ENCODE data around the gene FIZ1. TPM values are rescaled to one million over a fixed set of nuclear protein-coding genes. Genes with fewer than 3 reads are reported as not detected.

The FIZ1 gene
- polyA plus RNA-seq, 1 donor from 2014 or later = 7.4 TPM

DNA sequence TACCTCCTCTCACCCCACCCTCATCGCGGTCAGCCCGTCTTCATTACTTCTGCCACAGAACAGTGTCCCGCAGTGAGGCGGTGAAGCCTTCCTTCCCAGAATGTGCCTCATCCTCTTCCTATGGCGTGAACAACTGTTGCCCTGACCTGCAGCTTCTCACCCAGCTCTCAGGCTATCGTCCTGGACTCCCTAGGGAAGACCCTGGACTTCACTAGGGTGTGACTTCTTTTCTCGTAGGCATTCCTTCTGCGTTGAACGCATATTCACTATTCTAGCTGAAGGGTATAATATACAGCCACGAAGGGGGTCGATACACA lies 7.1 kb upstream of the FIZ1 start:
- H4K20me1 ChIP-seq (ENCODE audit: insufficient read depth) = no peaks in the 10 kb centered on the region
- no peaks in the 10 kb centered on the region for H3K9me2 ChIP-seq (ENCODE audit: insufficient read depth, low read length)
- peak overlapping the region; percentile 97 for H3K9ac ChIP-seq (ENCODE audit: low read length)
- H2AFZ ChIP-seq (ENCODE audit: low read depth, low read length) = no peak overlapping the region
- peaks cover 25% of the 10 kb centered on the region for H3K79me2 ChIP-seq (replicated peaks; ENCODE audit: insufficient read depth, low read length)
- no peak for TF ChIP-seq EZH2 (IDR thresholded peaks at IDR 0.05; ENCODE audit: borderline replicate concordance, insufficient read depth, low read length, poor library complexity, severe bottlenecking)
- TF ChIP-seq, protein P1, sequence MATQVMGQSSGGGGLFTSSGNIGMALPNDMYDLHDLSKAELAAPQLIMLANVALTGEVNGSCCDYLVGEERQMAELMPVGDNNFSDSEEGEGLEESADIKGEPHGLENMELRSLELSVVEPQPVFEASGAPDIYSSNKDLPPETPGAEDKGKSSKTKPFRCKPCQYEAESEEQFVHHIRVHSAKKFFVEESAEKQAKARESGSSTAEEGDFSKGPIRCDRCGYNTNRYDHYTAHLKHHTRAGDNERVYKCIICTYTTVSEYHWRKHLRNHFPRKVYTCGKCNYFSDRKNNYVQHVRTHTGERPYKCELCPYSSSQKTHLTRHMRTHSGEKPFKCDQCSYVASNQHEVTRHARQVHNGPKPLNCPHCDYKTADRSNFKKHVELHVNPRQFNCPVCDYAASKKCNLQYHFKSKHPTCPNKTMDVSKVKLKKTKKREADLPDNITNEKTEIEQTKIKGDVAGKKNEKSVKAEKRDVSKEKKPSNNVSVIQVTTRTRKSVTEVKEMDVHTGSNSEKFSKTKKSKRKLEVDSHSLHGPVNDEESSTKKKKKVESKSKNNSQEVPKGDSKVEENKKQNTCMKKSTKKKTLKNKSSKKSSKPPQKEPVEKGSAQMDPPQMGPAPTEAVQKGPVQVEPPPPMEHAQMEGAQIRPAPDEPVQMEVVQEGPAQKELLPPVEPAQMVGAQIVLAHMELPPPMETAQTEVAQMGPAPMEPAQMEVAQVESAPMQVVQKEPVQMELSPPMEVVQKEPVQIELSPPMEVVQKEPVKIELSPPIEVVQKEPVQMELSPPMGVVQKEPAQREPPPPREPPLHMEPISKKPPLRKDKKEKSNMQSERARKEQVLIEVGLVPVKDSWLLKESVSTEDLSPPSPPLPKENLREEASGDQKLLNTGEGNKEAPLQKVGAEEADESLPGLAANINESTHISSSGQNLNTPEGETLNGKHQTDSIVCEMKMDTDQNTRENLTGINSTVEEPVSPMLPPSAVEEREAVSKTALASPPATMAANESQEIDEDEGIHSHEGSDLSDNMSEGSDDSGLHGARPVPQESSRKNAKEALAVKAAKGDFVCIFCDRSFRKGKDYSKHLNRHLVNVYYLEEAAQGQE (IDR thresholded peaks at IDR 0.05; ENCODE audit: borderline replicate concordance) = no peak
- no peak for TF ChIP-seq RAD21 (conservative IDR thresholded peaks at IDR 0.05)
- TF ChIP-seq TAF1 (IDR thresholded peaks at IDR 0.05; ENCODE audit: low read depth) = no peak
- no peak for TF ChIP-seq POLR2AphosphoS5 (IDR thresholded peaks at IDR 0.05)
- TF ChIP-seq SMC3 (conservative IDR thresholded peaks at IDR 0.05; ENCODE audit: poor library complexity) = no peak
- TF ChIP-seq, protein P2, sequence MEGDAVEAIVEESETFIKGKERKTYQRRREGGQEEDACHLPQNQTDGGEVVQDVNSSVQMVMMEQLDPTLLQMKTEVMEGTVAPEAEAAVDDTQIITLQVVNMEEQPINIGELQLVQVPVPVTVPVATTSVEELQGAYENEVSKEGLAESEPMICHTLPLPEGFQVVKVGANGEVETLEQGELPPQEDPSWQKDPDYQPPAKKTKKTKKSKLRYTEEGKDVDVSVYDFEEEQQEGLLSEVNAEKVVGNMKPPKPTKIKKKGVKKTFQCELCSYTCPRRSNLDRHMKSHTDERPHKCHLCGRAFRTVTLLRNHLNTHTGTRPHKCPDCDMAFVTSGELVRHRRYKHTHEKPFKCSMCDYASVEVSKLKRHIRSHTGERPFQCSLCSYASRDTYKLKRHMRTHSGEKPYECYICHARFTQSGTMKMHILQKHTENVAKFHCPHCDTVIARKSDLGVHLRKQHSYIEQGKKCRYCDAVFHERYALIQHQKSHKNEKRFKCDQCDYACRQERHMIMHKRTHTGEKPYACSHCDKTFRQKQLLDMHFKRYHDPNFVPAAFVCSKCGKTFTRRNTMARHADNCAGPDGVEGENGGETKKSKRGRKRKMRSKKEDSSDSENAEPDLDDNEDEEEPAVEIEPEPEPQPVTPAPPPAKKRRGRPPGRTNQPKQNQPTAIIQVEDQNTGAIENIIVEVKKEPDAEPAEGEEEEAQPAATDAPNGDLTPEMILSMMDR (IDR thresholded peaks at IDR 0.05; ENCODE audit: poor library complexity, severe bottlenecking) = no peak
- no peak for TF ChIP-seq MXI1 (conservative IDR thresholded peaks at IDR 0.05; ENCODE audit: poor library complexity, severe bottlenecking)
- TF ChIP-seq EP300 (conservative IDR thresholded peaks at IDR 0.05; ENCODE audit: poor library complexity, severe bottlenecking) = no peak
- peaks cover 8% of the 10 kb centered on the region for H3K36me3 ChIP-seq (ENCODE audit: insufficient read depth, low read length)
- no peaks in the 10 kb centered on the region for H3K27me3 ChIP-seq (ENCODE audit: insufficient read depth, low read depth, low read length)
- no peaks in the 10 kb centered on the region for H3K9me3 ChIP-seq (ENCODE audit: low read length)
- no peaks in the 10 kb centered on the region for H3F3A ChIP-seq (ENCODE audit: insufficient read depth, low read length, poor library complexity, severe bottlenecking)
- H3K4me3 ChIP-seq (ENCODE audit: low read length) = peak overlapping the region; percentile 97
- peak overlapping the region; percentile 81 for H3K4me2 ChIP-seq (ENCODE audit: low read length)
- H3K27ac ChIP-seq (ENCODE audit: low read length) = peak overlapping the region; percentile 97

DNA sequence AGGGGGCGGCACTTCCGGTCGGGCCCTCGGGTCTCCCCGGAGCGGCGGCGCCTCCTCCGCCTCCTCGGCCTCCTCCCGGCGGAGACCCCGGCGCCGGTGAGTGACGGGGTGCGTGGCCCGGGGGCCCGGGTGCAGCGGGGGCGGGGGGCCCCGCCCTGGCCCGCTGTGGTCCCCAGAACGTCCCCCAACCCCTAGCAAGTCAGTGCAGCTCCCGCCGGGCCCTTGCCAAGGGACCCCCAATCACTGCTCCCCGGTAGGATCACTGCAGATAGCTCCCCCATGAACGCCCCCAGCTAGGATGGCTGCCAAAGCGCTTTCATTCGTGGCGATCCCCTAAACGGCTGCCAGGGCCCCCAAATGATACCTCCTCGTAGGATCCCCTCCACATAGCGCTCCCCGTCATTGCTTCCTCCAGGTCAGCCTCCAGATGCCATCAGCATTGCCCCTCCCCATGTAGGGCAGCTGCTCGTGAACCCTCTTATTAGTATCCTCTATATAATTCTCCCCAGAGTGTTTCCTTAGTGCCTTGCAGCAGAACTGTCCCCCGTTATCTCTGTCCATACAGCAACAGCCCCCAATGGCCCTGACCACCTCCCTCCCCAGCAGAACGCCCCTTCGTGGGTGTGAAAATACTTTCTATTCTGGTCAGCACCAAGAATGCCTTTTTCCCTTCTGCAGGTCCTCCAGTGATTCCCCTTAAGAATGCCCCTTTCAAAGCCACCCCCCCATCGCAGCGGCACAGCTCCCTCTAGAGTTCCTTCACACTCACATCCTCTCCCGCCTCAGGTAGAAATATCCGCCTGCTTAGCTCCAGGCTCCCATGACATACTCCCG lies 6.5 kb upstream of the FIZ1 start, which contains the start of gene ZNF865:
TSS of gene ZNF865 (plus strand) at position 11 of the 834 bp plus-strand sequence. CDS start 7,972 bp downstream, outside the sequence.
- peaks cover 30% of the 10 kb centered on the region for H3K79me2 ChIP-seq (replicated peaks; ENCODE audit: insufficient read depth, low read length)

More for the DNA sequence above, 6.5 kb upstream of the FIZ1 start, which contains the start of gene ZNF865:
- H2AFZ ChIP-seq (ENCODE audit: low read depth, low read length) = peak within 1 kb of the TSS; percentile 65
- H3K9ac ChIP-seq (ENCODE audit: low read length) = peak within 1 kb of the TSS; percentile 97
- peak within 1 kb of the TSS; percentile 97 for H3K4me3 ChIP-seq (ENCODE audit: low read length)
- H3K4me2 ChIP-seq (ENCODE audit: low read length) = peak within 1 kb of the TSS; percentile 87
- no peaks in the 10 kb centered on the region for H3F3A ChIP-seq (ENCODE audit: insufficient read depth, low read length, poor library complexity, severe bottlenecking)
- no peaks in the 10 kb centered on the region for H4K20me1 ChIP-seq (ENCODE audit: insufficient read depth)
- H3K9me3 ChIP-seq (ENCODE audit: low read length) = no peaks in the 10 kb centered on the region
- TF ChIP-seq EP300 (conservative IDR thresholded peaks at IDR 0.05; ENCODE audit: poor library complexity, severe bottlenecking) (no peak), POLR2AphosphoS5 (IDR thresholded peaks at IDR 0.05) (peak; percentile 48), TAF1 (IDR thresholded peaks at IDR 0.05; ENCODE audit: low read depth) (no peak), SMC3 (conservative IDR thresholded peaks at IDR 0.05; ENCODE audit: poor library complexity) (peak; percentile 84), RAD21 (conservative IDR thresholded peaks at IDR 0.05) (peak; percentile 83)
- TF ChIP-seq, protein P2 (IDR thresholded peaks at IDR 0.05; ENCODE audit: poor library complexity, severe bottlenecking) = peak; percentile 92
- no peaks in the 10 kb centered on the region for H3K27me3 ChIP-seq (ENCODE audit: insufficient read depth, low read depth, low read length)
- peaks cover 8% of the 10 kb centered on the region for H3K36me3 ChIP-seq (ENCODE audit: insufficient read depth, low read length)
- no peaks in the 10 kb centered on the region for H3K9me2 ChIP-seq (ENCODE audit: insufficient read depth, low read length)
- H3K27ac ChIP-seq (ENCODE audit: low read length) = peak within 1 kb of the TSS; percentile 97
